Peyer's patch (tissue), 4 donors: ENCODE results near the gene ARL15.

Source experiments
- CTCF ChIP-seq, 6 experiments: fragments of 450-650 bp in 4 of 6; fragments of 200-600 bp in 2 of 6; sonication (generic) in 1 of 6; IDR thresholded peaks; one replicate each; pipeline ENCODE4 v1.5.1; 2017 to 2019; ENCODE audit warnings: antibody characterized with exemption in 6 of 6, mild to moderate bottlenecking in 3 of 6, moderate library complexity in 1 of 6
- POLR2A ChIP-seq, 2 donors: fragments of 450-650 bp; IDR thresholded peaks; one replicate each; pipeline ENCODE4 v1.5.1; 2017; ENCODE audit warnings: antibody characterized with exemption in 2 of 2, mild to moderate bottlenecking in 2 of 2, moderate library complexity in 2 of 2

- TF ChIP-seq CTCF (IDR thresholded peaks at IDR 0.05) (no peak), POLR2A (IDR thresholded peaks at IDR 0.05) (no peak)
Observed at GRCh38 chr5:54159893-54160195, 150.5 kb downstream of the ARL15 start.
